Activated naive CD4-positive, alpha-beta T cell (primary cell): ENCODE results near the gene ZC3H15.

ENCODE experiments used
- DNase-seq, 4 experiments: peaks; one replicate each; lab custom pipeline; 2025; lab: John Stamatoyannopoulos, UW

ZC3H15 gene

GRCh38 chr2:186543561-186544131 lies 57.6 kb downstream of the ZC3H15 start:
- no peak for DNase-seq

GRCh38 chr2:186544255-186544675 lies 58.2 kb downstream of the ZC3H15 start:
- DNase-seq = no peak

GRCh38 chr2:186546846-186547245 lies 60.8 kb downstream of the ZC3H15 start:
- DNase-seq = no peak

- no peak for DNase-seq
Observed at GRCh38 chr2:186551323-186552050, 65.4 kb downstream of the ZC3H15 start.

GRCh38 chr2:186554429-186554828 lies 68.4 kb downstream of the ZC3H15 start:
- no peak for DNase-seq

GRCh38 chr2:186554850-186555671 lies 69.0 kb downstream of the ZC3H15 start:
- no peak for DNase-seq

- DNase-seq = no peak
Observed at GRCh38 chr2:186558512-186559276, 72.6 kb downstream of the ZC3H15 start.
